ENCODE data around the gene RTKN. TPM values are rescaled to one million over a fixed set of nuclear protein-coding genes. Genes with fewer than 3 reads are reported as not detected.
A peak's percentile ranks its signal among the peaks of the same experiment; 100 is the strongest.
"Not testable (repeated sequence)": the region's sequence is repeated elsewhere in the genome, so short reads cannot be mapped to it uniquely, and the experiment has no call there.

The RTKN gene, protein sequence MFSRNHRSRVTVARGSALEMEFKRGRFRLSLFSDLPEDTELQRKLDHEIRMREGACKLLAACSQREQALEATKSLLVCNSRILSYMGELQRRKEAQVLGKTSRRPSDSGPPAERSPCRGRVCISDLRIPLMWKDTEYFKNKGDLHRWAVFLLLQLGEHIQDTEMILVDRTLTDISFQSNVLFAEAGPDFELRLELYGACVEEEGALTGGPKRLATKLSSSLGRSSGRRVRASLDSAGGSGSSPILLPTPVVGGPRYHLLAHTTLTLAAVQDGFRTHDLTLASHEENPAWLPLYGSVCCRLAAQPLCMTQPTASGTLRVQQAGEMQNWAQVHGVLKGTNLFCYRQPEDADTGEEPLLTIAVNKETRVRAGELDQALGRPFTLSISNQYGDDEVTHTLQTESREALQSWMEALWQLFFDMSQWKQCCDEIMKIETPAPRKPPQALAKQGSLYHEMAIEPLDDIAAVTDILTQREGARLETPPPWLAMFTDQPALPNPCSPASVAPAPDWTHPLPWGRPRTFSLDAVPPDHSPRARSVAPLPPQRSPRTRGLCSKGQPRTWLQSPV
- 15.7 TPM for polyA plus RNA-seq (2013)

DNA sequence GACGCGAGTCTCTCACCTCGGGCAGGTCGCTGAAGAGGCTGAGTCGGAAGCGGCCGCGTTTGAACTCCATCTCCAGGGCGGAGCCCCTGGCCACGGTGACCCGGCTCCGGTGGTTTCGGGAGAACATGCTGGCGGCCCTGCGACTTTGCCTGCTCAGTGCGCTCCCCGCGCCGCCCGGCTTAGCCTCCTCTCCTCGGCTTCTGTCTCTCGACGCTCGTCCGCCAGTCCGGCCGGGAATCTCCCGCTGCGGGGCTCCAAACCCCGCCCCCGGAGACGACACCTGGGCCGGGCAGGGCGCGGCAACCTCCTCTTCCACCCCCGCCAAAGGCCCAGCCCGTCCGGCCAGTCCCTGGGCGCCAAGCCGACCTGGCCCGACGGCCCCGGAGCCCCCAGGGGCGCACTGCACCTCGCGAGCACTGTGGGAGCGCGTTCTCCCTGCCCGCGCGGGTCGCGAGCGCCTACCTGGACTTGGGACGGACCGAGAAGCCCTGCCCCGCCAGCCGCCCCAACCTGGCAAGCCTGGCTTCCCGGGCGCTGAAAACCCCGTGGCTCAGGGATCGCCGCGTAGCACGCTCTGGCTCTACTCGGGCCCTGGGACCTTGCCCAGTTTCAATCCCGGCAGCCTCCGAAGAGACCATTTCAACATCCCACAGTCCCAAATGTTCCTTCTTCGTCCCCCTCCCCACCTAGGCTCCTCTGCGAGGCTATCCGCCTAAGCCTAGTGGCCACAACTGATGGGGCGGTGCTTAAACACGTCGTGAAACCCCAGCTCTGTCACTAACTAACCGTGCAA is at the start of gene RTKN:
Gene RTKN, minus strand, starts transcription at position 248 of the 793 bp plus-strand sequence. Its CDS starts 121 bp downstream, at position 127.
- peaks cover 4 to 48% (median 44%) of the 10 kb centered on the region in 4 experiments for H3K4me1 ChIP-seq (ENCODE audit: control extremely low read depth in 1 of 4, control insufficient read depth in 4 of 4, insufficient read depth in 4 of 4, low read length in 3 of 4)
- no peaks in the 10 kb centered on the region for H3K9me3 ChIP-seq (ENCODE audit: control extremely low read depth in 1 of 5, control insufficient read depth in 4 of 5, insufficient read depth in 2 of 5, low read depth in 1 of 5, low read length in 4 of 5)
- CTCF ChIA-PET: interaction anchor here (0.6 to 2.5 kb wide), 4 partner anchors 9 to 453 kb away, joined by 3 to 9 read pairs (median 3); no protein-coding TSS in a partner anchor
- H3K36me3 ChIP-seq (ENCODE audit: control insufficient read depth in 4 of 4, insufficient read depth in 4 of 4, low read length in 3 of 4): no peaks in the 10 kb centered on the region
- WGBS (ENCODE audit: insufficient coverage): 11% methylated on average over 50 of the region's 75 CpGs
- POLR2A ChIA-PET: interaction anchor here (1.8 to 2.6 kb wide), 2 partner anchors 13 to 16 kb away, joined by 6 to 10 read pairs; partner anchors contain the start of genes INO80B and WBP1
- peaks cover 0 to 27% (median 10%) of the 10 kb centered on the region in 5 experiments for H3K27me3 ChIP-seq (replicated peaks in 2 of 5; ENCODE audit: control insufficient read depth in 4 of 5, insufficient read depth in 5 of 5, low read length in 4 of 5)
- DNase-seq: peak in 1 of 3 donors; percentile 34
- no peak within 1 kb of the TSS for H3K27ac ChIP-seq (ENCODE audit: insufficient read depth in 1 of 2, low read depth in 1 of 2, low read length in 2 of 2, poor library complexity in 1 of 2, severe bottlenecking in 2 of 2)
- H3K4me3 ChIP-seq (ENCODE audit: control insufficient read depth in 1 of 7, extremely low read depth in 1 of 7, insufficient read depth in 4 of 7, low read depth in 2 of 7, low read length in 6 of 7): peak within 1 kb of the TSS in 6 of 7 experiments; percentile 16 to 84 (median 70)

DNA sequence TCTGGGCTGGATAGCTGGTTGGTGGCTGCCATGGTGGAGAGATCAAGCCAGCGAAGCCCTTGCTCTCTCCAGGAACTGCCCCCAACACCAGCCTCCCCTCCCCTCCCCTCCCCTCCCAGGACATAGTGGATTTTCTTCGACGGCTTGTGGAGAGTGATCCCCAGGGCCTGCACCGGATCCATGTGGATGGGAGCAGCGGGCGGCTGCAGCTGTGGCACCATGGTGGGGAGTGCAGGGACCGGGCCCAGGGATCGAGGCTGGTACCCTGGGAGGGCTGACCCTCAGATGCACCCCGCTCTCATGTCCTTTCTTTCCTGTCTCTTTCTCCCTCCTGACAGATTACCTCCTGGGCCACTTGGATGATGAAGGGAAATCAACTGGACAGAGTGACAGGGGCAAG is 48.2 kb upstream of the RTKN start:
- POLR2A ChIA-PET: no interaction called here
- Histone ChIP-seq H3K4me3 (ENCODE audit: control insufficient read depth in 1 of 7, extremely low read depth in 1 of 7, insufficient read depth in 4 of 7, low read depth in 2 of 7, low read length in 6 of 7) (no peak overlapping the region), H3K4me1 (ENCODE audit: control extremely low read depth in 1 of 4, control insufficient read depth in 4 of 4, insufficient read depth in 4 of 4, low read length in 3 of 4) (no peaks in the 10 kb centered on the region), H3K27ac (ENCODE audit: insufficient read depth in 1 of 2, low read depth in 1 of 2, low read length in 2 of 2, poor library complexity in 1 of 2, severe bottlenecking in 2 of 2) (no peak overlapping the region), H3K9me3 (ENCODE audit: control extremely low read depth in 1 of 5, control insufficient read depth in 4 of 5, insufficient read depth in 2 of 5, low read depth in 1 of 5, low read length in 4 of 5) (no peaks in the 10 kb centered on the region), H3K36me3 (ENCODE audit: control insufficient read depth in 4 of 4, insufficient read depth in 4 of 4, low read length in 3 of 4) (peaks cover 10 to 79% (median 38%) of the 10 kb centered on the region in 4 experiments), H3K27me3 (replicated peaks in 2 of 5; ENCODE audit: control insufficient read depth in 4 of 5, insufficient read depth in 5 of 5, low read length in 4 of 5) (no peaks in the 10 kb centered on the region)
- CTCF ChIA-PET: interaction anchor here (0.5 to 3.3 kb wide), 8 partner anchors 14 to 668 kb away, joined by 3 to 15 read pairs (median 4); no protein-coding TSS in a partner anchor
- DNase-seq: no peak
- WGBS (ENCODE audit: insufficient coverage): 97% methylated on average over 5 of the region's 9 CpGs

DNA sequence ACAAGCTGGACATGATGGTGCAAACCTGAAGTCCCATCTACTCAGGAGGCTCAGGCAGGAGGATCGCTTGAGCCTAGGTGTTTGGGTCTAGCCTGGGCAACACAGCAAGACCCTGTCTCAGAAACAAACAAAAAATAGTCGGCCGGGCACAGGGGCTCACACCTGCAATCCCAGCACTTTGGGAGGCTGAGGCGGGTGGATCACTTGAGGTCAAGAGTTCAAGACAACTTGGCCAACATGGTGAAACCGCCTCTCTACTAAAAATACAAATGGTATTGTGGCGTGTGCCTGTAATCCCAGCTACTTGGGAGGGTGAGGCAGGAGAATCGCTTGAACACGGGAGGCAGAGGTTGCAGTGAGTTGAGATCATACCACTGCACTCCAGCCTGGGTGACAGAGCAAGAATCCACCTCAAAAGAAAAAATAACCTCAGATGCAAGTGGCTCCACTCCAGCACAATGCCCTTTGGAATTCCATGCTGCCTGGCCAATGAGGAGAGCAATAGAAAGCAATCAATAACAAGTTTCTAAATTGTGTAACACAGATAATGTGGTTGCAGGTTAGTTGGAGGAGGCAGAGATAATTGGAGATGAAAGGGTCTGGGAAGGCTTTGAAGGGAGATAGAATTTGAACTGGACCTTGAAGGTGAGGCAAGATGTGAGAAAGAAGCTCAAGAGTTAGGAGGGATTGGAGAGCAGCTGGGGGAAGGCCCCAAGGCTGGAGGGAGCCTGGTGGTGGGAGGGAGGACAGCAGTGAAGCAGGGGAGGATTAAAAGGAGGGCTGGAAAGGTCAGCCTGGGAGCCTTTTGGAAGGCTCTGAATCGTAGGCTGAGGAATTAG is 47.1 kb upstream of the RTKN start:
- peaks cover 0 to under 1% (median 0%) of the 10 kb centered on the region in 4 experiments for H3K4me1 ChIP-seq (ENCODE audit: control extremely low read depth in 1 of 4, control insufficient read depth in 4 of 4, insufficient read depth in 4 of 4, low read length in 3 of 4)
- no peak overlapping the region for H3K27ac ChIP-seq (ENCODE audit: insufficient read depth in 1 of 2, low read depth in 1 of 2, low read length in 2 of 2, poor library complexity in 1 of 2, severe bottlenecking in 2 of 2)
- no peak overlapping the region for H3K4me3 ChIP-seq (ENCODE audit: control insufficient read depth in 1 of 7, extremely low read depth in 1 of 7, insufficient read depth in 4 of 7, low read depth in 2 of 7, low read length in 6 of 7)
- H3K9me3 ChIP-seq (ENCODE audit: control extremely low read depth in 1 of 5, control insufficient read depth in 4 of 5, insufficient read depth in 2 of 5, low read depth in 1 of 5, low read length in 4 of 5): no peaks in the 10 kb centered on the region
- CTCF ChIA-PET: interaction anchor here (0.5 to 3.3 kb wide), 11 partner anchors 15 to 667 kb away, joined by 3 to 15 read pairs (median 3); partner anchors contain the start of gene STAMBP
- 100% methylated on average over 9 of the region's 9 CpGs for WGBS (ENCODE audit: insufficient coverage)
- DNase-seq: no peak
- H3K27me3 ChIP-seq (replicated peaks in 2 of 5; ENCODE audit: control insufficient read depth in 4 of 5, insufficient read depth in 5 of 5, low read length in 4 of 5): no peaks in the 10 kb centered on the region
- H3K36me3 ChIP-seq (ENCODE audit: control insufficient read depth in 4 of 4, insufficient read depth in 4 of 4, low read length in 3 of 4): peaks cover 9 to 73% (median 36%) of the 10 kb centered on the region in 4 experiments
- POLR2A ChIA-PET: no interaction called here

- 100% methylated on average over 1 of the region's 2 CpGs for WGBS (ENCODE audit: insufficient coverage)
- Histone ChIP-seq H3K36me3 (ENCODE audit: control insufficient read depth in 4 of 4, insufficient read depth in 4 of 4, low read length in 3 of 4) (peaks cover 9 to 46% (median 23%) of the 10 kb centered on the region in 4 experiments), H3K9me3 (ENCODE audit: control extremely low read depth in 1 of 5, control insufficient read depth in 4 of 5, insufficient read depth in 2 of 5, low read depth in 1 of 5, low read length in 4 of 5) (no peaks in the 10 kb centered on the region), H3K4me1 (ENCODE audit: control extremely low read depth in 1 of 4, control insufficient read depth in 4 of 4, insufficient read depth in 4 of 4, low read length in 3 of 4) (peaks cover 4 to 20% (median 19%) of the 10 kb centered on the region in 4 experiments), H3K27me3 (replicated peaks in 2 of 5; ENCODE audit: control insufficient read depth in 4 of 5, insufficient read depth in 5 of 5, low read length in 4 of 5) (no peaks in the 10 kb centered on the region), H3K4me3 (ENCODE audit: control insufficient read depth in 1 of 7, extremely low read depth in 1 of 7, insufficient read depth in 4 of 7, low read depth in 2 of 7, low read length in 6 of 7) (no peak overlapping the region), H3K27ac (ENCODE audit: insufficient read depth in 1 of 2, low read depth in 1 of 2, low read length in 2 of 2, poor library complexity in 1 of 2, severe bottlenecking in 2 of 2) (no peak overlapping the region)
- no peak for DNase-seq
- POLR2A ChIA-PET: no interaction called here
- CTCF ChIA-PET: interaction anchor here (1.0 to 7.6 kb wide), 3 partner anchors 46 to 101 kb away, joined by 5 to 75 read pairs (median 53); no protein-coding TSS in a partner anchor
Measured at GRCh38 chr2:74486141-74486540, 44.4 kb upstream of the RTKN start.

DNA sequence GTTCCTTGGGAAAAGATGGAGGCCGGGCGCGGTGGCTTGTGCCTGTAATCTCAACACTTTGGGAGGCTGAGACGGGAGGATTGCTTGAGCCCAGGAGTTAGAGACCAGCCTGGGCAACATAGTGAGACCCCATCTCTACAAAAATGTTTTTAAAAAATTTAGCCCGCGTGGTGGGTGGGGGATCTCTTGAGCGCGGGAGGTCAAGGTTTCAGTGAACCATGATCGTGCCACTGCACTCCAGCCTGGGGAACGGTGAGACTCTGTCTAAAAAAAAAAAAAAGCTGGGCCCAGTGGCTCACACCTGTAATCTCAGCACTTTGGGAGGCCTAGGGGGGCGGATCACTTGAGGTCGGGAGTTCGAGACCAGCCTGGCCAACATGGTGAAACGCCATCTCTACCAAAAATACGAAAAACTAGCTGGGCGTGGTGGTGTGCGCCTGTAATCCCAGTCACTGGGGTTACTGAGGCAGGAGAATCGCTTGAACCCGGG is 42.0 kb upstream of the RTKN start:
- ChIA-PET CTCF (interaction anchor here (0.6 to 7.6 kb wide), 18 partner anchors 9 to 107 kb away, joined by 3 to 75 read pairs (median 6); partner anchors contain the start of genes INO80B, MRPL53, TLX2 and WBP1), POLR2A (interaction anchor here (1.0 to 2.2 kb wide), 2 partner anchors 46 to 48 kb away, joined by 3 to 15 read pairs; partner anchors contain the start of genes AUP1 and HTRA2)
- H3K9me3 ChIP-seq (ENCODE audit: control extremely low read depth in 1 of 5, control insufficient read depth in 4 of 5, insufficient read depth in 2 of 5, low read depth in 1 of 5, low read length in 4 of 5); H3K27me3 ChIP-seq (replicated peaks in 2 of 5; ENCODE audit: control insufficient read depth in 4 of 5, insufficient read depth in 5 of 5, low read length in 4 of 5); DNase-seq: not testable (repeated sequence)
- H3K27ac ChIP-seq (ENCODE audit: insufficient read depth in 1 of 2, low read depth in 1 of 2, low read length in 2 of 2, poor library complexity in 1 of 2, severe bottlenecking in 2 of 2): peak overlapping the region in 1 of 2 experiments; percentile 81
- H3K4me1 ChIP-seq (ENCODE audit: control extremely low read depth in 1 of 4, control insufficient read depth in 4 of 4, insufficient read depth in 4 of 4, low read length in 3 of 4): peaks cover 4 to 27% (median 23%) of the 10 kb centered on the region in 4 experiments
- peaks cover 4 to 29% (median 16%) of the 10 kb centered on the region in 4 experiments for H3K36me3 ChIP-seq (ENCODE audit: control insufficient read depth in 4 of 4, insufficient read depth in 4 of 4, low read length in 3 of 4)
- H3K4me3 ChIP-seq (ENCODE audit: control insufficient read depth in 1 of 7, extremely low read depth in 1 of 7, insufficient read depth in 4 of 7, low read depth in 2 of 7, low read length in 6 of 7): peak overlapping the region; percentile 88 to 100 (median 94)
- WGBS (ENCODE audit: insufficient coverage): 84% methylated on average over 15 of the region's 19 CpGs
